K562 (cell line): ENCODE measurements around the gene HCRT. TPM values are rescaled to one million over a fixed set of nuclear protein-coding genes. Genes with fewer than 3 reads are reported as not detected.

Experiments used
- CBX3 ChIP-seq, 2 experiments: IDR thresholded peaks; 1 replicate in 1 of 2; 2 replicates in 1 of 2; pipeline ENCODE4 v1.6.1; 2012; ENCODE audit warnings: inconsistent platforms in 2 of 2, low read length in 2 of 2, borderline replicate concordance in 1 of 2, control low read depth in 1 of 2
- CTCF ChIP-seq, 3 experiments: IDR thresholded peaks in 2 of 3; conservative IDR thresholded peaks in 1 of 3; 2 replicates each; pipeline ENCODE4 v1.5.1; 2011 to 2012; ENCODE audit warnings: low read length in 3 of 3, mild to moderate bottlenecking in 3 of 3, control low read depth in 2 of 3, improper control_type of control experiment in 1 of 3, inconsistent platforms in 1 of 3, low read depth in 1 of 3, mixed read lengths in 1 of 3, moderate library complexity in 1 of 3; ENCODE audit not compliant: insufficient read depth in 2 of 3
- E2F6 ChIP-seq, 2 experiments: IDR thresholded peaks; 2 replicates each; pipeline ENCODE4 v1.6.1; 2011; ENCODE audit warnings: borderline replicate concordance in 1 of 2, control low read depth in 1 of 2, low read depth in 1 of 2, low read length in 1 of 2, mild to moderate bottlenecking in 1 of 2, mixed read lengths in 1 of 2, moderate library complexity in 1 of 2; ENCODE audit not compliant: insufficient read depth in 1 of 2, insufficient read length in 1 of 2, poor library complexity in 1 of 2, severe bottlenecking in 1 of 2; ENCODE audit errors: extremely low read depth in 1 of 2
- FOXO4 ChIP-seq: fragments of 450-650 bp; formaldehyde crosslinking; IDR thresholded peaks from 2 replicates; pipeline ENCODE4 v1.4.0; 2020; ENCODE audit warnings: mild to moderate bottlenecking, moderate library complexity
- GABPB1 ChIP-seq: sonication (generic); formaldehyde crosslinking; IDR thresholded peaks from 2 replicates; pipeline ENCODE4 v1.8.0; 2022; ENCODE audit warnings: mild to moderate bottlenecking, missing genetic modification reagents
- GTF3C2 ChIP-seq: IDR thresholded peaks from 3 replicates; pipeline ENCODE4 v1.6.1; 2011; ENCODE audit warnings: borderline replicate concordance, mild to moderate bottlenecking, moderate library complexity; ENCODE audit not compliant: insufficient read length; ENCODE audit errors: extremely low read depth
- HMGN3 ChIP-seq: IDR thresholded peaks from 2 replicates; pipeline ENCODE4 v1.6.1; 2011; ENCODE audit warnings: borderline replicate concordance, low read depth, mild to moderate bottlenecking, mixed read lengths, low read length; ENCODE audit not compliant: insufficient read length; ENCODE audit errors: extremely low read depth
- KLF13 ChIP-seq: fragments of 450-650 bp; IDR thresholded peaks from 2 replicates; pipeline ENCODE4 v1.6.1; 2016; ENCODE audit warnings: missing genetic modification characterization, low read depth, mild to moderate bottlenecking, missing compliant biosample characterization, moderate library complexity, borderline replicate concordance
- MAZ ChIP-seq, 2 experiments: fragments of 450-650 bp in 1 of 2; sonication (generic) in 1 of 2; formaldehyde crosslinking; IDR thresholded peaks in 1 of 2; conservative IDR thresholded peaks in 1 of 2; 2 replicates each; pipeline versions ENCODE4 v1.4.0 to v1.5.0; 2020; ENCODE audit warnings: mild to moderate bottlenecking in 1 of 2, missing genetic modification reagents in 1 of 2
- MXI1 ChIP-seq: IDR thresholded peaks from 2 replicates; pipeline ENCODE4 v1.6.1; 2011; ENCODE audit warnings: low read depth, mild to moderate bottlenecking, improper control_type of control experiment, low read length
- NRF1 ChIP-seq, 2 experiments: fragments of 450-650 bp; IDR thresholded peaks in 1 of 2; conservative IDR thresholded peaks in 1 of 2; 2 replicates each; pipeline ENCODE4 v1.6.1; 2014; ENCODE audit warnings: mild to moderate bottlenecking in 2 of 2
- RAD21 ChIP-seq, 2 experiments: fragments of 250-450 bp in 1 of 2; fragments of 450-650 bp in 1 of 2; sonication (Bioruptor Pico) in 1 of 2; formaldehyde crosslinking in 1 of 2; IDR thresholded peaks in 1 of 2; conservative IDR thresholded peaks in 1 of 2; 2 replicates each; pipeline versions ENCODE4 v1.4.0 to v1.8.0; 2020 to 2022; ENCODE audit warnings: mild to moderate bottlenecking in 2 of 2, moderate library complexity in 1 of 2
- RCOR1 ChIP-seq, 2 experiments: IDR thresholded peaks; 2 replicates each; pipeline ENCODE4 v1.6.1; 2012; ENCODE audit warnings: low read depth in 2 of 2, low read length in 2 of 2, borderline replicate concordance in 1 of 2, improper control_type of control experiment in 1 of 2
- SMARCC2 ChIP-seq: fragments of 450-650 bp; IDR thresholded peaks from 2 replicates; pipeline ENCODE4 v1.6.1; 2017; ENCODE audit warnings: antibody characterized with exemption, moderate library complexity, mild to moderate bottlenecking, low read depth
- SREBF1 ChIP-seq: fragments of 150-350 bp; IDR thresholded peaks from 2 replicates; pipeline ENCODE4 v1.6.1; 2014; ENCODE audit warnings: antibody characterized with exemption, low read depth, low read length, borderline replicate concordance
- ZKSCAN1 ChIP-seq: fragments of 150-350 bp; IDR thresholded peaks from 2 replicates; pipeline ENCODE4 v1.6.1; 2016; ENCODE audit warnings: low read depth, low read length
- polyA plus RNA-seq, 8 experiments: library from polyadenylated mRNA; depleted of rRNA in 4 of 8; stranded (reverse) in 5 of 8; unstranded in 3 of 8; fragments of >200 nt; fragmentation: Nextera tagmentation in 2 of 8; fragmentation: Illumina TruSeq in 1 of 8; extraction: Ambion mirVana in 2 of 8; extraction: Trizol in 1 of 8; gene quantifications; 2 replicates each; pipeline versions ENCODE4 v1.2.1 to v1.2.3, GENCODE V29; 2011 to 2014; ENCODE audit warnings: inconsistent platforms in 1 of 8, missing spikeins in 1 of 8
- total RNA-seq, 7 experiments: library from RNA; depleted of rRNA in 6 of 7; stranded (reverse); fragments of >200 nt in 6 of 7; fragmentation: Illumina TruSeq in 2 of 7; extraction: Trizol in 2 of 7; gene quantifications; 2 replicates each; pipeline versions ENCODE4 v1.2.1 to v1.2.3, GENCODE V29; 2011 to 2021; ENCODE audit warnings: low replicate concordance in 1 of 7

HCRT gene
- total and polyA plus RNA-seq, 9 of the 15 experiments (the other 6 are each of a cell fraction or from before 2014, with no cell fraction given), result not detected

- TF ChIP-seq GTF3C2 (no peak), CTCF (IDR thresholded peaks at IDR 0.05 in 2 of 3, conservative IDR thresholded peaks at IDR 0.05 in 1 of 3; ENCODE audit: insufficient read depth in 2 of 3, low read depth in 1 of 3, low read length in 3 of 3) (peak; percentile 91 to 97 (median 94)), ZKSCAN1 (0 out of 2 replicates have a peak, but pooled peaks have one; percentile 56), HMGN3 (peak; percentile 39), CBX3 (IDR thresholded peaks at IDR 0.05; ENCODE audit: borderline replicate concordance in 1 of 2, low read length in 2 of 2) (peak in 1 of 2 experiments; percentile 93; a peak in 2 of 3 replicates), MAZ (CRISPR knock-in tag; conservative IDR thresholded peaks at IDR 0.05 in 1 of 2, IDR thresholded peaks at IDR 0.05 in 1 of 2) (peak; percentile 62 to 87; a peak in 3 of 4 replicates), GABPB1 (peak; percentile 45; the same call in 1 of the 2 replicates), SREBF1 (no peak), SMARCC2 (no peak), E2F6 (IDR thresholded peaks at IDR 0.05; ENCODE audit: borderline replicate concordance in 1 of 2, extremely low read depth in 1 of 2, insufficient read depth in 1 of 2, insufficient read length in 1 of 2, low read depth in 1 of 2, low read length in 1 of 2, poor library complexity in 1 of 2, severe bottlenecking in 1 of 2) (peak; percentile 99 to 100), MXI1 (peak; percentile 87), RCOR1 (IDR thresholded peaks at IDR 0.05; ENCODE audit: borderline replicate concordance in 1 of 2, low read depth in 2 of 2, low read length in 2 of 2) (peak in 1 of 2 experiments; percentile 52; a peak in 2 of 4 replicates), RAD21 (CRISPR knock-in tag; conservative IDR thresholded peaks at IDR 0.05 in 1 of 2, IDR thresholded peaks at IDR 0.05 in 1 of 2) (peak; percentile 77 to 87), FOXO4 (CRISPR knock-in tag) (no peak), KLF13 (tag) (peak; percentile 96; the same call in 1 of the 2 replicates), NRF1 (conservative IDR thresholded peaks at IDR 0.05 in 1 of 2, IDR thresholded peaks at IDR 0.05 in 1 of 2) (peak; percentile 50 to 65)
Measured at GRCh38 chr17:42180922-42181850, 4.1 kb downstream of the HCRT start, which contains the start of gene KCNH4 (continued).
